Astrocyte (in vitro differentiated cells and primary cell): ENCODE data around the gene SPTB.

Experiments used
- EZH2 ChIP-seq: IDR thresholded peaks from 2 replicates; pipeline ENCODE4 v1.6.1; 2012; ENCODE audit warnings: mild to moderate bottlenecking, low read length, inconsistent platforms; ENCODE audit not compliant: insufficient read depth
- TF ChIP-seq, protein P1 (sequence below): IDR thresholded peaks from 2 replicates; pipeline ENCODE4 v1.5.1; 2011; ENCODE audit warnings: low read depth, mild to moderate bottlenecking, inconsistent platforms, low read length, moderate library complexity; ENCODE audit not compliant: insufficient read depth

DNA sequence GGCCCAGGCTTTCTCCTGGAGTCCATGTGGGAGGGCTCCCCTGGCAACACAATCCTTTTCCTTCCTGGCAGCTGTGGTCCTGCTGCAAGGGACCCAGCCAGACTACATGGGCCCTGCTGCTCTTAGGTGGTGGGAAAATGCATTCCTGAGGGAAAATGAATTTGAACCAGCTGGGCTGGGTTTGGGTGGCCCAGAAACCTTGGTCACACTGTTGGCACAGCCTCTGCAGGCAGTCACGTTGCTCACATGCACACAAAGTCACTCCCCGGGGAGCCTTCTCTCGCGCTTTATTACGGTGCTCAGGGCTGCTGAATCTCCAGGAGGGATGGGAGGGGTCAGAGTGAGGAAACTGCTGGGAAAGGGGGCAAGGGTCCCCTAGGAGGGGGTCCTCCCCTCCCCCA is 158.3 kb downstream of the SPTB start:
- no peak for TF ChIP-seq EZH2
- TF ChIP-seq, protein P1, sequence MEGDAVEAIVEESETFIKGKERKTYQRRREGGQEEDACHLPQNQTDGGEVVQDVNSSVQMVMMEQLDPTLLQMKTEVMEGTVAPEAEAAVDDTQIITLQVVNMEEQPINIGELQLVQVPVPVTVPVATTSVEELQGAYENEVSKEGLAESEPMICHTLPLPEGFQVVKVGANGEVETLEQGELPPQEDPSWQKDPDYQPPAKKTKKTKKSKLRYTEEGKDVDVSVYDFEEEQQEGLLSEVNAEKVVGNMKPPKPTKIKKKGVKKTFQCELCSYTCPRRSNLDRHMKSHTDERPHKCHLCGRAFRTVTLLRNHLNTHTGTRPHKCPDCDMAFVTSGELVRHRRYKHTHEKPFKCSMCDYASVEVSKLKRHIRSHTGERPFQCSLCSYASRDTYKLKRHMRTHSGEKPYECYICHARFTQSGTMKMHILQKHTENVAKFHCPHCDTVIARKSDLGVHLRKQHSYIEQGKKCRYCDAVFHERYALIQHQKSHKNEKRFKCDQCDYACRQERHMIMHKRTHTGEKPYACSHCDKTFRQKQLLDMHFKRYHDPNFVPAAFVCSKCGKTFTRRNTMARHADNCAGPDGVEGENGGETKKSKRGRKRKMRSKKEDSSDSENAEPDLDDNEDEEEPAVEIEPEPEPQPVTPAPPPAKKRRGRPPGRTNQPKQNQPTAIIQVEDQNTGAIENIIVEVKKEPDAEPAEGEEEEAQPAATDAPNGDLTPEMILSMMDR = no peak
